Stimulated activated naive CD8-positive, alpha-beta T cell treated with anti-CD3 and anti-CD28 coated beads, Interleukin-15, amount 100 ng/mL, for 72 hours (primary cell): ENCODE measurements around the gene ANKRD63.
A peak's percentile ranks its signal among the peaks of the same experiment; 100 is the strongest.

Experiments used
- ATAC-seq: fragments of 150-1000 bp; cut with Tn5 transposase; 2 replicates; pipeline ENCODE4 v1.10.0; 2021; ENCODE audit warnings: mild to moderate bottlenecking, moderate library complexity
- DNase-seq, 2 donors: peaks; one replicate each; pipeline ENCODE4 v3.0.0; 2021 to 2022
- H3K27ac Mint-ChIP-seq, 2 donors: one replicate each; pipeline ENCODE4 v1.8.0; 2022; ENCODE audit warnings: mild to moderate bottlenecking in 2 of 2, mixed read lengths in 2 of 2, moderate library complexity in 2 of 2
- H3K27me3 Mint-ChIP-seq: one replicate; pipeline ENCODE4 v1.8.0; 2022; ENCODE audit warnings: mixed read lengths
- H3K4me1 Mint-ChIP-seq: one replicate; pipeline ENCODE4 v1.8.0; 2022; ENCODE audit warnings: mild to moderate bottlenecking, mixed read lengths
- H3K4me3 Mint-ChIP-seq, 2 donors: one replicate each; pipeline ENCODE4 v1.8.0; 2022; ENCODE audit warnings: mild to moderate bottlenecking in 2 of 2, mixed read lengths in 2 of 2, moderate library complexity in 1 of 2
- H3K9me3 Mint-ChIP-seq, 2 donors: one replicate each; pipeline ENCODE4 v1.8.0; 2022; ENCODE audit warnings: mixed read lengths in 2 of 2

ANKRD63 gene

DNA sequence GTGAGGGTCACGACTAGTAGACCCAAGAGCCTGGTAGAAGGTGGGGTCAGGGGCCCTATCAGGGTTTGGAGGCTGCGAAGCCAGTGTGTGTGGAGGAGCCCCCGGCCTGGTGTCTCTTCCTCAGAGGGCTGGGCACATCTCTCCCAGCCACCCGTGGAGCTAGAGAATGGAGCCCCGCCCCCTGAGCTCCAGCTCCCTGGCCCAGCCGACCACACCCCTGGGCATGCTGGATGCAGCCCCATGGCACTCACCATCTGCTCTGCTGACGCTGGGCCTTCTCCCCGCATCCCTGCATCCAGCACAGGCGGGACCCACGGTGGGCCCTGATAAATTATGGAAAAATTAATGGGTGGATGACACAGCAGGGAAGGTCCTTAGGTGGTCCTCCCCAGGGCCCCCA lies 17.5 kb downstream of the ANKRD63 start:
- Mint-ChIP-seq H3K4me1 (no peaks in the 10 kb centered on the region), H3K9me3 (no peaks in the 10 kb centered on the region), H3K27ac (no peak overlapping the region), H3K4me3 (no peak overlapping the region), H3K27me3 (no peaks in the 10 kb centered on the region)
- ATAC-seq = peak; percentile 8
- DNase-seq = no peak

DNA sequence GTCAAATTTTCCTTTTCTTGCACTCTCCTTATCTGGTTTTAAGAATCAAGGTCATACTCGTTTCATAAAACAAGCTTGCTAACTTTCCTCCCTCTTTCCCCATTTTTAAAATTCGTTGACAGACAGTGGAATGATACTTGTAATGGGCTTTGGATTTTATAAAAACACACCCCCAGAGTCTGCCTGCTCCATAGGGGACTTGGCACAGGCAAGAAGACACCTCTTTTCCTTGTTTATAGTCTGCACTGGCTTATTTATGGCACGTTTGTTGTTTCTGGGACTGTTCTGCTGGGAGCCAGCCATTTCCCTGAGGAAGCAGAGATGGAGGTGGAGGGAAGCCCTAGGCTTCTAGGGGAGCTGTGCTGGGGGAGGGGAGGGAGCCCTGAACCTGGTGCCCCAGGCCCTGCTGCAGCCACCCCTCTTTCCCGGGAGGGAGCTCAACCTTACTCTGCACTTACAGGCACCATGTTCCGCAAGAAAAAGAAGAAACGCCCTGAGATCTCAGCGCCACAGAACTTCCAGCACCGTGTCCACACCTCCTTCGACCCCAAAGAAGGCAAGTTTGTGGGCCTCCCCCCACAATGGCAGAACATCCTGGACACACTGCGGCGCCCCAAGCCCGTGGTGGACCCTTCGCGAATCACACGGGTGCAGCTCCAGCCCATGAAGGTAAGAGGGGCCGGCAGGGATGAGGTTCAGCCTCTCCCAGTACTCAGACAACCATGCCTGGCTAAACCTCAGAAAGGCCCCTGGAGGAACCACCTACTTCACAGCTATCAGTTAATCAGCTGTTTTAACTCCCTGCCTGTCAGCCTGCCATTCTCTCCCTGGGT lies 18.3 kb downstream of the ANKRD63 start:
- H3K4me1 Mint-ChIP-seq = no peaks in the 10 kb centered on the region
- no peak for ATAC-seq

GRCh38 chr15:40263024-40263754 lies 19.7 kb downstream of the ANKRD63 start:
- ATAC-seq (no peak), DNase-seq (no peak)
- peaks cover 8% of the 10 kb centered on the region for H3K27me3 Mint-ChIP-seq
- no peak overlapping the region for H3K4me3 Mint-ChIP-seq
- no peaks in the 10 kb centered on the region for H3K9me3 Mint-ChIP-seq
- no peaks in the 10 kb centered on the region for H3K4me1 Mint-ChIP-seq
- H3K27ac Mint-ChIP-seq = no peak overlapping the region

More for the DNA sequence above, 18.3 kb downstream of the ANKRD63 start:
- no peak overlapping the region for H3K4me3 Mint-ChIP-seq
- H3K9me3 Mint-ChIP-seq = no peaks in the 10 kb centered on the region
- DNase-seq = no peak
- H3K27ac Mint-ChIP-seq = no peak overlapping the region
- no peaks in the 10 kb centered on the region for H3K27me3 Mint-ChIP-seq

DNA sequence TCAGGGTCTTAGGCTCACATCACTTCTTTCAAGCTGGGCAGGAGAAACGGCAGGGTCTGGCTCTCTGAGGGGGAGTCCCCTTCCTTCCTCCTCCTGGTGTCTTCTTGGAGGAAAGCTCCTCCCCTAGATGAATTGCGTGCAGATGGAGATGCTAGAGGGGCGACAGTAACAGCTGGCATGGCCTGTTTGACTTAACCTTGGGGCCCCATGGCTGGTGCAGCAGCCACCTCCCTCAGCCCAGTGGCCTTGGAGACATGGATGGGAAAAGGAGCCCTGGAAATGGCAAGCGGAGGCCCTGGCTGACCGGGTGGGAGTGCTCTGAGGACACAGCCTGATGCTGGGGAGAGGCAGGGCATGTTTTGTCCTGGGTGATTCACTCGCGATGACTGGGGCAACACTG lies 23.8 kb downstream of the ANKRD63 start:
- H3K27me3 Mint-ChIP-seq = peaks cover 23% of the 10 kb centered on the region
- ATAC-seq (no peak), DNase-seq (no peak)
- no peak overlapping the region for H3K4me3 Mint-ChIP-seq
- H3K27ac Mint-ChIP-seq = no peak overlapping the region
- no peaks in the 10 kb centered on the region for H3K9me3 Mint-ChIP-seq
- no peaks in the 10 kb centered on the region for H3K4me1 Mint-ChIP-seq

GRCh38 chr15:40258544-40258943 lies 24.3 kb downstream of the ANKRD63 start:
- DNase-seq = no peak
- ATAC-seq = no peak
- Mint-ChIP-seq H3K4me3 (no peak overlapping the region), H3K27me3 (peaks cover 28% of the 10 kb centered on the region), H3K27ac (no peak overlapping the region), H3K4me1 (peaks cover 3% of the 10 kb centered on the region), H3K9me3 (no peaks in the 10 kb centered on the region)

DNA sequence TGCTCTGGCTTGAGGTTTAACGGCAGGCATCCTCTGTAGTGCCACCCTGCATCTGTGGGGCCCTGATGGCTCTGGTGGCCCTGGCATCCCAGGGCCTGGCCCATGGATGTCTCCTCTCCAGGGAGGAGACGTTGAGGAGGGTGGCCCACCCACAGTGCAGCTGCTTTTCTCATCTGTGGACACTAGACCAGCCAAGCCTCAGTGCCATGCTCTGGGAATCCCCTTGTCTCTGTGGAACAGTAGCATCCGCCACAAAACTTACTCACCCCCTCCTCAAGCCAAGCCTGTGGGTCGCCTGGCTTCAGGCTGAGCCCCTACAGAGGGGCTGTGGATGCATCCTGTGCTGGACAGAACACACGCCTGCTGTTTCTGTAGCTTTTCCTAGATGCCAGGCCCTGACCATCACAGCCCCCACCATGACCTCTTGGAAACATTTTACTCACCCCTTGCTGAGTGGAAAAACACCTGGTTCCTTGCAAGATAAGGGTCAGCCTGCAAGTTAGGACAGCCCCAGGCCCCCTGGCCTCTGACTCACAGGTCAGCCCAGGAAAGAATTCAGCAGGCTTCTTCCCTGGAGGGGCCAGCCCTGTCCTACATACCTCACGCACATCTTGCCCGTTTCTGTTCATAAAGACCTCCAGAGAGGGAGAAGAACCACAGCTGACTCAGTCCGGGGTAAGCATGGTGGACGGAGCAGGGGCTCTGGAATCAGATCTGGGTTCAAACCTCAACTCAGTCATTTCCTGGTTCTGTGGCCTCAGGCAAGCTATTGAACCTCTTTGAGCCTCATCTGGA lies 25.0 kb downstream of the ANKRD63 start:
- no peak overlapping the region for H3K27ac Mint-ChIP-seq
- no peak for ATAC-seq
- no peak for DNase-seq
- H3K4me1 Mint-ChIP-seq = peaks cover 10% of the 10 kb centered on the region
- H3K27me3 Mint-ChIP-seq = peaks cover 35% of the 10 kb centered on the region
- H3K9me3 Mint-ChIP-seq = no peaks in the 10 kb centered on the region
- H3K4me3 Mint-ChIP-seq = no peak overlapping the region

- H3K27ac Mint-ChIP-seq = no peak overlapping the region
- no peak for DNase-seq
Observed at GRCh38 chr15:40256638-40257235, 26.1 kb downstream of the ANKRD63 start.

DNA sequence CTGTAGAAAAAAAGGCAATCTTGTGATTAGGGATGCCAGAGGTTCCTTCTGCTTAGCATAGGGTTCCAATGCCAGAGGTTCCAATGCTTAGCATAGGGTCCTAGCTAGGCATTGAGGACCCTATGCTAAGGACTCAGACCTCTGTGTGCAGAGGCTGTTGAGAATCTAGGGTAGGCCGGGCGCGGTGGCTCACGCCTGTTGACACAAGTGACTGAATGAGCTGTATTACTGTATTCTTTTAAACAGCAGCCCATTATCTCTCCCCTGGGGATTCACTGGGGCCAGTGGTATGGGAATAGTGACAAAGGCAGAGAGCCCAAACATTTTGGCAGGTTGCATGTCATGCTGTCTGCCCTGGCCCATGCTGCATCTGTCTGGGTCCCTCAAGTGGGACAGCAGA lies 27.8 kb downstream of the ANKRD63 start:
- no peak overlapping the region for H3K27ac Mint-ChIP-seq
- DNase-seq (no peak), ATAC-seq (no peak)
- H3K4me3 Mint-ChIP-seq = no peak overlapping the region
- H3K9me3 Mint-ChIP-seq = no peaks in the 10 kb centered on the region
- peaks cover 56% of the 10 kb centered on the region for H3K27me3 Mint-ChIP-seq
- H3K4me1 Mint-ChIP-seq = peaks cover 12% of the 10 kb centered on the region

More at GRCh38 chr15:40256638-40257235, 26.1 kb downstream of the ANKRD63 start:
- peaks cover 43% of the 10 kb centered on the region for H3K27me3 Mint-ChIP-seq
- no peaks in the 10 kb centered on the region for H3K9me3 Mint-ChIP-seq
- peaks cover 12% of the 10 kb centered on the region for H3K4me1 Mint-ChIP-seq
- ATAC-seq = peak; percentile 40
- no peak overlapping the region for H3K4me3 Mint-ChIP-seq

DNA sequence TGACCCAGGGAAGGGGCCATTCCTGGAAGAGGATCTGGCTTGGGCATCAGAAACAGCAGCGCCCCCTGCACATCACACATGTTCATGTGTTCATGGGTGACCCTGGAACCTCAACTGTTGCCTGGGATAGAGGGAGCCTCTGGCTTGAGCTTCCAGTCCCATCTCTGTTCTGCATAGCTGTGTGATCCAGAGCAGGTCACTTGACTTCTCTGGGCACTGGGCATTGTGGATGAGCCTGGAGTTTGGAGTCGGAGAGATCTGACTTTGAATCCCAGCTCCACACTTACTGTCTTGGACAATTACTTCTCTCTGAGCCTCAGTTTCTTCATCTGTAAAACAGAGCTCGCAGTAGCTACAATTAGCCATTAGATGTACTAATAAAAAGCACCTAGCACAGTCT lies 28.4 kb downstream of the ANKRD63 start:
- no peaks in the 10 kb centered on the region for H3K9me3 Mint-ChIP-seq
- no peak overlapping the region for H3K4me3 Mint-ChIP-seq
- no peak overlapping the region for H3K27ac Mint-ChIP-seq
- no peak for DNase-seq
- ATAC-seq = no peak
- peaks cover 12% of the 10 kb centered on the region for H3K4me1 Mint-ChIP-seq
- peaks cover 56% of the 10 kb centered on the region for H3K27me3 Mint-ChIP-seq

GRCh38 chr15:40253167-40253790 lies 29.6 kb downstream of the ANKRD63 start:
- no peak for DNase-seq
- H3K9me3 Mint-ChIP-seq = no peaks in the 10 kb centered on the region
- H3K4me3 Mint-ChIP-seq = peak overlapping the region; percentile 78 to 82
- H3K27me3 Mint-ChIP-seq = peaks cover 48% of the 10 kb centered on the region
- peak; percentile 47 for ATAC-seq
- peaks cover 12% of the 10 kb centered on the region for H3K4me1 Mint-ChIP-seq
- H3K27ac Mint-ChIP-seq = no peak overlapping the region

DNA sequence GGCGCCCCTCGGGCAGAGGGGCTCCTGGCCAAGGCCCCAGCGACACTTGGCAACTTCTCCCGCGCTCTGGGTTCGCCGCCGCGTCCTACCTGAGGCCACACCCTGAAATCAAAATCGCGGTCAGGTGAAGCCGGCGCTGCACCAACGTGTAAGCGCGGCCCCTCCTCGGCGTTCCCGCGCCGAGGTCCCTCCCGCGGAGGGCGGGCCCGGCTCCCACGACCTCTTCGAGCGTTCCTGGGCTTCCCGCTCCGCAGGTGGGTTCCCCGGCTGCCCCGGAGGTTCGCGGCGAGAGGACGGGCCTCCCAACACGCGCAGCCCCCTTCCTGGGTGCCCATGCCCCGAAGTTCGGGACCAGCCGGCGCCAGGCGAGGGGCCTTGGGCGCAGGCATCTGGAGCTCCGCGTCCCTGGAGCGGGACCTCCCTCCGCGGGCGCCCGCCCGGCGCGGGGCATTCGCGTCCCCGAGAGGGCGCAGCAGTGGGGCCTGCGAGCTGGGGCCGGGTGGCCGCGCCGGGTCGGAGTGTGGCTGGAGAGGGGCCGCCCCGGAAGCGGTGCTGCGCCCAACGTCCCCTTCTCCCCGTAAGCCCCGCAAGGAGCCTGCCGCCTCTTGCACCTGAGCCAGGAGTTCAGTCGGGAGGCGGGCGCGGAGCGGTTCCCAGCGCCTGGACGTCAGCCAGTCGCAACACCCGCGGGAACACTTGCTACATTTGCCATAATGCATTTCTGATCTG lies 30.3 kb downstream of the ANKRD63 start:
- Mint-ChIP-seq H3K9me3 (no peaks in the 10 kb centered on the region), H3K27me3 (peaks cover 46% of the 10 kb centered on the region), H3K4me3 (peak overlapping the region; percentile 78 to 82), H3K27ac (no peak overlapping the region), H3K4me1 (peaks cover 12% of the 10 kb centered on the region)
- DNase-seq = peak in 1 of 2 donors; percentile 28
- ATAC-seq = peak; percentile 63

- Mint-ChIP-seq H3K4me1 (peaks cover 12% of the 10 kb centered on the region), H3K27ac (no peak overlapping the region), H3K9me3 (no peaks in the 10 kb centered on the region), H3K27me3 (peaks cover 46% of the 10 kb centered on the region), H3K4me3 (peak overlapping the region in 1 of 2 donors; percentile 38)
- no peak for ATAC-seq
- DNase-seq = no peak
Observed at GRCh38 chr15:40252141-40252437, 30.8 kb downstream of the ANKRD63 start.

DNA sequence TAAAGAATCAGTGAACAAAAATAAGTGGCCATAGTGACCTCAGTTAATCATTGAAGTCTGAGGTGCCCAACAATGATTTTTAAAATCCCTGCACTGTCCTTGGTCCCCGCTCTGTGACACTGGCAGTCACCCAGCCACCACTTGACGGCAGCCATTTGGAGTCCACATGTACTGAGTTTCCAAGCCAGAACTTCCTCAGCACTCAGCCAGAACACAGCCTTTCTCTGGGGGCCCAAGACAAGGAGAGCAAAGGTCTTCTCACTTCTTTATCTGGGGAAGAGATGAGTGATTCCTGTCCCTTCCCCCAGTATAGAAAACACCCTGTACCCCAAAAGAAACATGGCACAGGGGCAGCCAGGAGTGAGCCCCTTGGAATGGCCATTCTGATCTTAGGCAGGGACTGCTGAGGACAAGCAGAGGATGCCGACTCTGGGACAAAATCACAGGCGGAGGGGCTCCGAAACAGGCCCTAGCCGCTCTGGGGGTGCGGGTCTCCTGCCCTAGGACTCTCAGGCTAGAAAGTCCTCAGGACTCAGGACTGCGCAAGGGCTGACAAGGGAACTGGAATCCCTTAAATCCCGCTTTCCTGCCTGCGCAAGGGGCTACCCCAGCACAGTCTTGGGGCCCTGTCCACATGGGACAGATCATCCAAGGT lies 31.3 kb downstream of the ANKRD63 start:
- H3K4me3 Mint-ChIP-seq = peak overlapping the region in 1 of 2 donors; percentile 26
- H3K4me1 Mint-ChIP-seq = peaks cover 12% of the 10 kb centered on the region
- H3K27ac Mint-ChIP-seq = no peak overlapping the region
- ATAC-seq (no peak), DNase-seq (no peak)
- H3K27me3 Mint-ChIP-seq = peaks cover 46% of the 10 kb centered on the region
- no peaks in the 10 kb centered on the region for H3K9me3 Mint-ChIP-seq

DNA sequence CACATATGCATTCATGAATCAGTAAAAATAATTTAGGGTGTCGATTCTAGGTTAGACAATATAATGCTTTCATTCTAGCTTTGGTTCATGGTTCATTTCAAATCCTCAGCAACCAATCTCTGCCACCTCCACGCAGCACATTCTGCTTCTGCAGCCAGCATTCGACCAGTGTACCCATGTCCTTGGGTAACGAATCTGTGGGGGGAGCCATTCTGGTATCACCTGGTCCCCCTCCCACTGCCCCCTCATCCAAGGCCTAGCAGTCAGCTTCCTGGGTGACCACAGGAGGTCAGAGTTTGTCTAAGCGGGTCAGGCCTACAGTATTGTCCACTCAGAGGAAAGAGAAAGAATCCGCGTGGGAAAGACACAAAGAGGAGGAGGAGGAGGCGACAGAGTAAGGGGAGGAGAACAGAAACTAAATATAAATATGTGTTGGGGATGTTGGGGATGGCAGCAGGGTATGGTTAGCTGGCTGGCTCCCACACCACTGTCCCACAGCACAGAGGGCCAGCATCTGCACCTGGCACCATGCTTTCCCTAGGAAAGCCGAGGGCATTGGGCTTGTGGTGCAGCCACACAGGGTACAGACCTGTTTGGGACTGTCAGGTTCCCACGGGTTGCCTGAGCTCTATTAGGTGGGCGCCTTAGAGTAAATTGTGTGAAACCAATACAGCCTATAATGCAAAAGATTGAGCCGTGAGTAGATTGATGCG lies 31.9 kb downstream of the ANKRD63 start:
- DNase-seq (no peak), ATAC-seq (no peak)
- no peak overlapping the region for H3K27ac Mint-ChIP-seq
- H3K4me1 Mint-ChIP-seq = peaks cover 12% of the 10 kb centered on the region
- H3K4me3 Mint-ChIP-seq = peak overlapping the region in 1 of 2 donors; percentile 26
- no peaks in the 10 kb centered on the region for H3K9me3 Mint-ChIP-seq
- peaks cover 46% of the 10 kb centered on the region for H3K27me3 Mint-ChIP-seq
